HG02571 (cell line): Measurements from ENCODE around the gene EPHA2.
"Not testable (repeated sequence)": the region's sequence is repeated elsewhere in the genome, so short reads cannot be mapped to it uniquely, and the experiment has no call there.

Source experiments
- ATAC-seq: cut with Tn5 transposase; IDR thresholded peaks from one replicate; pipeline ENCODE4 v1.9.1; 2021; ENCODE audit warnings: mild to moderate bottlenecking, moderate library complexity; ENCODE audit not compliant: unreplicated experiment

Gene EPHA2

DNA sequence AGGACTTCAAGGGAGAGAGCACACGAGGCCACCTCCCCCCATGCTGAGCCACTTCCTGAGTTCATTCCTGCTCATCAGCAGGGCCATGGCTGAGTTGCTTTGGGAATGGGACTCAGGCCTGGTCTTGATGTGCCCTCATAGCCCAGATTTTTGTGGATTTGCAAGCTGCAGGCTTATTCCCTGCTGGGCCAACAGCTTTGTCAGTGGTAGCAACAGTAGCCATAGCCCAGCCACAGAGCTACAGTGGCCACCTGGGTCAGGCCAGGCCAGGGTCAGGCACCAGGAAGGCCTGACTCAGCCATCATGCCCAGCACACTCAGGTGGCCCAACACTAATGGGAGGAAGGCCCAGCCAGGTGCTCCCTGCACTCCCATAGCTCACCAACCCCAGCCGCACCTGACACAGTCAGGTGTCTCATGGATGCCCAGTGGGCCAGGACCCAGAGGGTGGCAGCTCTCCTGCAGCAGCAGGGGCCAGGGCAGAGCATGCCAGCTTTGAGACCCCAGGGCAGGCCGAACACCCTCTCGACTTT is 33.5 kb downstream of the EPHA2 start:
- no peak for ATAC-seq

DNA sequence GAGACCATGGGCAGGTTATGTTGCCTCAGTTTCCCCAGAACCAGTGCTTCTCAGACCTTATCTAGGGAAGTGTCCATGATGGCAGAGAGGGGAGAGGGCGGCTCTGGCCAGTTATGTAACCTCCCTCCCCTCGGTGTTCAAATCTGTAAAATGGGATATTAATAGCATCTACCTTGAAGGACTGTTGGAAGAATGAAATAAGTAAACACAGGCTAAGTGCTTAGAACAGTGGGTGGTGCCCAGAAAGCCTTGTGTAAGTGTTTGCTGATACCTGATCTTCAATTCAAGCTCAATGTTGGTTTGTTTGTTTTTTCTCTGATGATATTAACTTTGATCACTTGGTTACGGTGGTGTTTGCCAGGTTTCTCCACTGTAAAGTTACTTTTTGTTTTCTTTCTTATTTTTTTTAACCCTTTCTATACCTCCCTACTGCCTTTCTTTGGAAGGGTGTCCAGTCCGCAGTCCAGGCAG is 34.9 kb downstream of the EPHA2 start:
- no peak for ATAC-seq

DNA sequence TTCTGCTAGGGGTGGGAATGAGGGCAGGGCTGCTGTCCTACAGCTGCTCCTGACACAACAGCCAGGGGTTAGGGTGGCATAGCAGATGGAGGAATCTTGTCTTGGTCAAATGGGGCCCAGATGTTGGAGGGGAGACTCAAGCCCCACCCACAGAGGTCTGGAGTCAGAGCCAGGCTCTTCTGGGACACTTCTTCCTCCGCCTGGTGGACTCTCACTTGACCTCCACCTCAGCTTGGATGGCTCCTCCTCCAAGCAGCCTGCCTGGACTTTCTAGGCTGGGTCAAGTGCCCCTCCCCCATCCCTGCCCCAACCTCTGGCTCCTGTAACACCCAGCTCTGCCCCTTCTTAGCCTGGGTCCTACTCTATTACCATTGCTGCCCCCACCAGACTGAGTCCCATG is 35.5 kb downstream of the EPHA2 start:
- no peak for ATAC-seq

DNA sequence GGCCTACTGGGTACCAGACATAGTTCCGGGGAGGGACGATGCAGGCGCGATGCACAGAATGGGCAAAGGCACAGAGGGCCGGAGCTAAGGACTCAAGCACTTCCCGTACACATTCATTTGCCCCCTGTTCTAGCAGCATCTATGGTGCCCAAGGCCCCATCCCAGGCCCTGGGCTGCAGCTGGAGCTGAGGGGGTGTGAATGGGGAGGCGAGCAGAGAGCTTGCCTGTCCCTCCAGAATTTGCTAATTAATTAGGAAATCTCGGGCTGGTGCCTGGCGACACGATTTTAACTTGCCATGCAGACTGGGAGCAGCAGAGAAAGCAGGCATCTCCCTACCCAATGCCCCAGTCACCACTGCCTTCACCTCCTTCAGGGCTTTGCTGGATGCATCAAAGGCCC is 35.9 kb downstream of the EPHA2 start:
- ATAC-seq, result no peak

DNA sequence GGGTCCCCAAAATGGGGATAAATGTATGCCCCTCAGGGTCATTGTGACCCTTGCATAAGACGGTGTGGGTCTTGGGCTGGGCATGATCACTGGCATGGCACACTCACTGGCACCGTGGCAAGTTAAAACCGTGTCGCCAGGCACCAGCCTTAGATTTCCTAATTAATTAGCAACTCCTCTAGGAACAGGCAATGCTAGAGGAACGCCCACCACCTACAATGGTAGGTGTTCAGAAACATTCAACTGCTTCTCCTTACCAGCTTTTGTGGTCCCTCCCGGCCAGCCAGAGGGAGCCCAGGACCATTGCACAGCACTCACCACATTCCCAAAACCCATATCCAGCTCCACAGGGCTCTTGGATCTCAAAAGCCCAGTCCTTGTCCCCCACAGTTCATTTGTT is 36.4 kb downstream of the EPHA2 start:
- no peak for ATAC-seq

DNA sequence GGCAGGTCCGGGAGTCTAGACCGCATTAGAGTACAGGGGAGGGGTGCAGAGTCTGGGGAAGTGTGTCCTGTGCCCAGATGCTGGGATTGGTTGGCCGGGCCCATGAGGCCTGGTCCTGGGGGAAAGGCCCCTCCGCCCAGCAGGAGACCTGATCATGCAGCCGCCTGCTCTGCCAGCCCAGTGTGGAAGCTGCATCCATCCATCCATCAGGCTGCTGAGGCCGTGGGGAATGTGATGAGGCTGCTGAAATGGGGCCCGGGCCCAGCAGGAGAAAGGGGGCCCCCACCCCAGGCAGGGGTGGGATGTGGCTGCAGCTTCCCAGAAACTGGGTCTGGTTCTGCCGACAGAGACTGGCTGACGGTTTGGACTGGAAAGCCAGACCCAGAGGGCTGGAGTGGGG is 37.2 kb downstream of the EPHA2 start:
- ATAC-seq, result no peak

DNA sequence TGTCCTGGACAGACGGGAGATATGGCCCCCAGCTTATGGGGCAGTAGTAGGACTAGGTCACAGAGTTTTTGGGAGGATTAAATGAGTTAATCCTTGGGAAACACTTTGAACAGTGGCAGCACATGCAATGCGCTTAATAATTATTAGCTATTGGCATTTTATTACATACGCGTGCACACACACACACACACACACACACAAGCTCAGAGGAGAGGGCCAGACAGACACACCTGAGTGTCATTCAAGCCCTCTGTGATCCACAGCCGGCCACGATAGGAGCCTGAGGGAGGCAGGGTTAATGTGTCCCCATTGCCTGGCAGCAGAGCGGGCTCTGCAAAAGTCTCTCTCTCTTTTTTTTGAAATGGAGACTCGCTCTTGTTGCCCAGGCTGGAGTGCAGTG is 37.9 kb downstream of the EPHA2 start:
- ATAC-seq, result no peak

DNA sequence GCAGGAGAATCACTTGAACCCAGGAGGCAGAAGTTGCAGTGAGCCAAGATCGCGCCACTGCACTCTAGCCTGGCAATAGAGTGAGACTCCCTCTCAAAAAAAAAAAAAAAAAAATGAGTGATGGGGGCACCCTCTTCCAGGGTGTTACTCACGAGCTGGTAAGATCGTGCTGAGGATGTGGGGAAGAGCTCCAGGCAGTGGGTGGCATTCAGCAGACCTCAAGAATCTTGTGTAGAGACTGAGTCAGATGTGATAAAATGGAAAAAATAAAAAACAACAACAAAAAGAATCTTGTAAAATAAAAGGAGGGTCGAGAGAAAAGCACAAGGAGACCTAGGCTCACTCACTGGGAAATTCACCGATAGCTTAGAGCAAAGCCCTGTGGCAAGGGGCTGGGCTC is 38.5 kb downstream of the EPHA2 start:
- no peak for ATAC-seq

DNA sequence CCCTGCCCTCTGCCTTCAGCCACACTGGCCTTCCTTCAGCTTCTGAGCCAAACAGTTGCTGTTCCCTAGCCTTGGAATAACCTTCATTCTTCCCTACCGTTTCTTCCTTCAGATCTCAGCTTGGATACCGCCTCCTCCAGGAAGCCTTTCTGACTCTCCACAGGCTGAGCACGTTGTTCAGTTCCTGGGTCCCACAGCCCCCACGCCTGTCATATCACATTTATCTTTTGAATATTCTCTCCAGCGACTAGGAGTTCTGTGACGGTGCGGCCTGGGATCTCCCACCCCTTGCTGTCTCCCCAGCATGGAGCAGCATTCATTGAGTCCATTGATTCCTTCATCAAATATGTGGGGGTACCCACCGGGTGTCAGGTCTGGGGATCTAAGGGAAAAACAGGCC is 39.2 kb downstream of the EPHA2 start:
- ATAC-seq, result no peak

DNA sequence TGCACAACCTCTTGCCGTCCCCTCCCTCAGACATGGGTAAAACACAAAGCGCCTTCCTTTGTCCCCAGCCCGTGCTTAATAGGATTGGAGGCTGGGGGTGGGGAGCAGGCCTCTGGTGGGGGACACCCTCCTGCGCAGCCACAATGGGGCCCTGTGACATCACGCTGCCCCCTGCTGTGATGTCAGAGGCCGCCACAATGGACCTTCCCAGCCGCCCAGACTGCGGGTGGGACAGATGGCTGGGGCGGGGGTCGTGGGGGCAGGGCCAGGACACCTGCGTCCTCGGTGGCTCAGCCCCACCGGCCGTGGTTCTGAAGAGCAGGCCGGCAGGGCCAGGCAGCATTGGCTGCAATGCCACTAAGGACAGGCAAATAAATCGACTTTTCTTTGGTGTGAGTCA is 39.9 kb downstream of the EPHA2 start:
- no peak for ATAC-seq

DNA sequence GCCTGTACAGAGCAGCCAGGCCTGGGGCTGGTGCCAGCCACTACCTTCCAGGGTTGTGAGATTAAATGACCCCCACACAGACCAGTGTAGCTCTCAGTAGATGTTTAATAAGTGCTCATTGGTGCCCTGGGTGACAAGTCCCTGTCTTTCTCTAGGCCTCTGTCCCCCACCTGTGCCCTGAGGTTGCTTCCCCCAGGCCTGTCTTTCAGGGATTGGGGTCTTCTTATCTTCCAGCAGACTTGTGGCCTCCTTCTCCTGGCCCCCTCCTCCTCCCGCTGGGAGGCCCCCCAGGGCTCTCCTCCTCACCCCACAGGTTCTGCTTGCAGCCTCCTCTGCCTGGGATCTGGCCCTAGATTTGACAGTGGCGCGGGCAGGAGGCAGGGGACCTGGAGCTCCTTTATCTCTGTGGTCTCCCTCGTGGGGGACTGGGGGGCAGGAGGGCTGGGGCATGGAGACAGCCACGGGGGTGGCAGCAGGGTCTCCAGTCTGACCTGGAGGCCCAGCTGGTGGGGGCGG is 40.3 kb downstream of the EPHA2 start:
- no peak for ATAC-seq

DNA sequence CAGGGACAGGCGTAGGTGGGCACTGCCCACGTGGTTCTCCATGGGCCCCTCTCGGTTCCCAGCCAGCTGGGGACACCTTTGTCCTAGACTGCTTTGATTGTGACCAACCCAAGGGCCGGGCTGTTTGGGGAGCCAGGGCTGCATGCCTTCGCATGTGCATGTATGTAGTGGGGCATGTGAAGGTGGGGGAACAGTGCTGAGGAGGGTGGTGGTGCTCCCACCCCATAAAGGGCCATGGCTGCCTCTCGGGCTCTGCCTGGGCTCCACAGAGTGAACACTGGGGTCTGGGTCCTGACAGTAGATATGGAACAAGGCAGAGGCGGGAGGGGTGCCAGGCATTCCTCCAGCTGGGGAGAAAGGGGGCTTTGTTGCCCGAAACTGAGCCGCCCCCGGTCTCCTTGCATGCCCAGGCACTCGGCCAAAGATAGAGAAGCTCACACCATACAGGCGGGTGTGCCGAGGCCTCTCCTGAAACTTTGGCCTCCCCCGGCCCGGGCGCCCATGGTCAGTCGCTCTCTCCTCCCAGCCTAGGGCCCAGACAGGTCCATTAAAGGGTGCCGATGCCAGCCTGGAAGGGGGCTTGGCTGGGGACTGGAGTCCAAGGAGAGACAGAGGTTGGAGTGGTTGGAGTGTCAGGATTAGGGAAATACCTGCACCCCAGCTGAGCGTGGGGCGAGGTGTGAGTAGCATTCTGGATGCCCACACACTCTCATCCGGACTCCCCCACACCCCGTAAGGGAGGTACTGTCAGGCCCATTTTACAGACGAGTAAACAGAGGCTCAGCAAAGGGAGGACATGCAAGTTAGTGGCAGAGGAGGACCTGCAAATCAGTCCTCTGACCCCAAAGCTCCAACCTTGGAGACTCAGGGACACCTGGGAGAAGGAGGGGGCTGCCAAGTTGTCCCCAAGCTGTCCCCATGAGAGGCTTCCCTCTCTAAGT is 41.1 kb downstream of the EPHA2 start:
- no peak for ATAC-seq

DNA sequence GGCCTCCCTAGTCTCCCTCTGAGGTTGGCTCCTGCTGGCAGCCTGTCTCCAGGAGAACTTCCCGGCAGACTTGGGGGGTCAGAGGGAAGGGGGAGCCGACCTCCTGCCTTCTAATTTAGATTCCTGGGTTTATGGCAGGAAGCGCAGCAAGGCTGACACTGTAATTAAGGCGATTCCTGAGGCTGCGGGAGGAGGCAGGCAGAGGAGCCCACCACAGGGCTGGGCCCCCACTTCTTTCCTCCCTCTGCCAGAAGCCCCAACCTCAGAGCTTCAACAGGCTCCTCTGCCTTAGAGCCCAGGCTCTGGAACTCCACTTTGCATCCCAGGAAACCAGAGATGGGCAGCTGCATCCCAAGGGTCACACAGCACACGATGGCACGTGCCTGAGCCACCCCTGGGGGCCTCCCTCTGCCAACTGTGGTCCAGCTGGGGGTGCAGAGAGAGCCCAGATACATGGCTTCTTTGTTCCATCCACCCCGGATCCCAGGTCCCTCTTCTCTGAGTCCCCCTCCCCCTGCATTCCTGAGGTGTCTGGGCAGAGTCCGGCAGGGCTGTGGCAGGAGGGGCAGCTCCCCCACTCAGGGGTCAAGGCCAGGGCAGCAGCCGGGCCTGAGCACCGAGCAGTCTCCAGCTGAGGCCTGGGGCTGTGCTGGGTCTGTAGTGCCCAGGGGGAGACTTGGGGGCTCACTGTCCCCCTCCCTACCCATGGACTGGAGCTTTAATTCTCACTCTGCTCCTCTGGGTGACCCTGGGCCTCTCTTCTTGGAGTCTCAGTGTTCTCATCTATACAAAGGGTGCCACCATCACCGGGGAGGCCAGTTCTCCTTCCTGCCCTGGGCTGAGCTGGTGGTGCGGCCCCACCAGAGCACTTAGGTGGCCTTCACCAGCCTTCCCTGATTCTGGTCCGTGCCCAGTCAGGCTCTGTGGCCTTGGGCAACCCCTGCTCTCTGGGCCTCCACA is 43.0 kb downstream of the EPHA2 start:
- ATAC-seq, result no peak

DNA sequence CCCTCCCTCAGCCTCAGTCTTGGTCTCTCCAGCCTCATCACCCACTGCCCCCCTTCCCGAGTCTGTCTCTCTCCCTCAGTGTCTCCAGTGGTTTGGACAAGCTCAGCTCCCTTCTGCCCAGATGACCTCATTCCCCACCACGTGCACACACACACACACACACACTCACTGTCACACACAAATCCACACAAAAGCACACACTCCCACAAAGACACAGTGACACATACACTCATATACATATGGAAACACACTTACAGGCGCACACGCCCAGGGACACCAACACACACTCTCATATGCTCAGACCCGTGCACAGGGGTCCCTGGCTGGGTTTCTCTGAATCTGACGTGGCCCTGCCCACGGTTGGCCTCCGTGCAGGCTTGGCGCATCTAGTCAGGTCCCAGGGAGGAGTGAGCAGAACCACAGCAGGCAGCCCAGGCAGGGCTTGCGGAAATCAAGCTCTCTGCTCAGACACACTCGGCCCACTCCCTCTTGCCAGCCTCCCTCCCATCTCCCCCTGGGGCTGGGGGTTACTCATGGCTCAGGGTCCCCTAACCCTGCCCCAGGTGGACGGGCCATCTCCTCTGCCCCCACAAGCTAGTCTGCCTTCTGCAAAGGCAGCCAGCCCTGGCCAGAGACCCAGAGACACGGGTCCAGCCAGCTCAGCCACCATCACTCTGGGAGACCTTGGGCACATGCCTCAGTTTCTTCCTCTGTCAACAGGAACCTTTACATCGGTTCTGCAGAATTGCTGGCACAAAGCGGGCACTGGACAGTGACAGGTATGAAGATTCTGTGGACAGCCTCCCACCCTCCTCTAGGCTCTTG is 43.9 kb downstream of the EPHA2 start:
- no peak for ATAC-seq

DNA sequence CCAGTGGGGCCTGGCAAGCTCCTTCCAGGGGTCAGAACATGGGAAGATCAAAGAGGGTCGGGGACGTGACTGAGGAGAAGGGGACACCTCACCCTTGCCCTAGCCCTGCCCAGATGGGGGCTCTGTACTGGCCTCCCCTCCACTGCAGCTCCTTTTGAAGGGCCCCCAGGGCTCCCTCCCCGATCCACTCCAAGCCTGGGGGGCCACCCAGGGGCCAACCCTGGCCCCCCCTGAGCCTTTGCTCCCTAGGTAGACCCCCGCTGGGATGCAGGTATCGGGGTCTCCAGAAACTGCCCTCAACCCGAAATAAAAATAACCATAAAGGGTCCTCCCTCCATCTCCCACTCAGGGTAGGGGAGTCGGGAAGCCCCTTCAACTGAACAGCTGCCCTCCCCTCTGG is 45.0 kb downstream of the EPHA2 start:
- no peak for ATAC-seq

DNA sequence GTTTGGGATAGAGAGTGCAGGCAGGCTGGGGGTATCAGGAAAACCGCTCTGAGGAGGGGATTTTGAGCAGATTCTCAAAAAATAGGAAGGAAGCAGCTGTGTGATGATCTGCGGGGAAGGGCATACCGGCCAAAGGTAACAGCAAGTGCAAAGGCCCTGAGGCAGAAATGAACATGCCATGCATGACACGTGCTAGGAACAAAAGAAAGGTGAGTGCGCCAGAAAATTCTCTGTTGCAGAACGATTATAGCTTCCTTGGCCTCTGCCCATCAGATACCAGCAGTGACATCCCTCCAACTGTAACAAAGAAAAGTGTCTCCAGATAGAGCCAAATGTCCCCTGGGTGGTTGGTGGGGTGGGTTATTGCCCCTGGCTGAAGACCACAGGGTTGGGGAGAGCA is 45.4 kb downstream of the EPHA2 start:
- no peak for ATAC-seq

DNA sequence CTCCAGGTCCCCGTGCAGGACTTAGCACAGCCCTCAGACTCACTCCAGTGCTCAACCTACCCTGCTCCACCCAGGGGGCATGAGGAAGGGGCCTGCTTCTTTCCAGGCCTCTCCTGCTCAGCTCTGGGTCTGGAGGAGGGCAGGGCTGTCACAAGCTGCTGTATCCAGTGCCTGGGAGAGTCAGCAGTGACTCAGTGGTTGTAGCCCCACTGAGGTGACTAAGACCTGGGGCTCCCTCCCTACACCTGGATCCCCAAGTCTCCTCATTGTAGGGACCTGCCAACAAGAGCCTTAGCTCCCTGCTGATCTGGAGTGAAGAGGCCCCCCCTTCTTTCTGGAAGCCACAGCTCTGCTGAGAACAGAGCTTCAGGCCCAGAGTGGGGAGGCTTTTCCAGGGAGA is 46.3 kb downstream of the EPHA2 start:
- ATAC-seq, result no peak

DNA sequence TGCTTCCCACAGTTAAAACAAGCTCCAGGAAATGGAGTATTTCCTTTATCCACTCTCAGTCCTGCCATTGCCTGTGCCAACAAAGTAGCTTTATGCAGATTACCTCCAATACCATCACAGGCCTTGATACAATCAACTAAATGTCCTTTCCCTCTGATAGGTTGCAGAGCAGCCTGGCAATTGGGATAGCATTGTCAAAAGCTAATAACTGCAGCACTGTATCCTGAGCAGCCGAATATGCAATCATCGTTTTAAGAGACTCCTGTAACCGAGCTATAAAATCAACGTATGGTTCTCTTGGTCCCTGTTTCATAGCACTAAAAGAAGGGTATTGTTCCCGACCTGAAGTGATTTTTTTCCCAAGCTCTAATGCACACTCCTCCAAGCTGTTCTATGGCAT is 48.8 kb downstream of the EPHA2 start:
- ATAC-seq, result not testable (repeated sequence)

DNA sequence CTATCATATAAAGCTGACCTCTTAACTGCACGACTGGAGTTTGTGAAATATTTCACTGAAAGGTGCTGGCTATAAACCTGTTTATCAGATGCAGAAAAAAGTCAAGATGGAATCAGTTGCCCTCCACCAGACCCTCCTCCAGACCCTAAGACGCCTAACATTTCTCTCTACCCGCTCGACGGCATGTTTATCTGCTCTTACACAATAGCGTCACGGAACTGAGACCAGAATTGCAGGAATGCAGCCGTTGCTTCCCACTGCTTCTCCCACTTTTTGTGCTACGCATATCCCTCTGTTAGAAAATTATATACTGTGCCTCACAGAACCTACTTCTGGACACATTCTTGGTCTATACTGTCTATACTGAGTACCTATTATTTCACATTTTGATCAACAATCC is 54.2 kb downstream of the EPHA2 start:
- no peak for ATAC-seq

DNA sequence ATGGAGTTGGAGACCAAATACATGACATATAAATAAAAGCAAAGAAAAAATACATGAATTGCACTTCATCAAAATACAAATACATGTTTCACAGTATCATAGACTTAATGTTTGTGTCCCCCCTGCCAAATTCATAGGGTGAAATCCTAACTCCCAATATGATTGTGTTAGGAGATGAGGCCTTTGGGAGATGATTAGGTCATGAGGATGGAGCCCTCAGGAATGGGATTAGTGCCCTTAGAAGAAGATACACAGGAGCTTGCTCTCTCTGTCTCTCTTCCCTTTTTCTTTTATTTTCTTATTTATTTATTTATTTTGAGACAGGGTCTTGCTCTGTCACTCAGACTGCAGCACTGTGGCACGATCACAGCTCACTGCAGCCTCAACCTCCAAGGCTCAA is 56.5 kb downstream of the EPHA2 start:
- no peak for ATAC-seq
